GM19455 (cell line): ENCODE results near the gene NEURL2.
"Not testable (repeated sequence)": the region's sequence is repeated elsewhere in the genome, so short reads cannot be mapped to it uniquely, and the experiment has no call there.

Experiments used
- ATAC-seq: cut with Tn5 transposase; IDR thresholded peaks from one replicate; pipeline ENCODE4 v1.9.1; 2021; ENCODE audit not compliant: unreplicated experiment

NEURL2 gene

DNA sequence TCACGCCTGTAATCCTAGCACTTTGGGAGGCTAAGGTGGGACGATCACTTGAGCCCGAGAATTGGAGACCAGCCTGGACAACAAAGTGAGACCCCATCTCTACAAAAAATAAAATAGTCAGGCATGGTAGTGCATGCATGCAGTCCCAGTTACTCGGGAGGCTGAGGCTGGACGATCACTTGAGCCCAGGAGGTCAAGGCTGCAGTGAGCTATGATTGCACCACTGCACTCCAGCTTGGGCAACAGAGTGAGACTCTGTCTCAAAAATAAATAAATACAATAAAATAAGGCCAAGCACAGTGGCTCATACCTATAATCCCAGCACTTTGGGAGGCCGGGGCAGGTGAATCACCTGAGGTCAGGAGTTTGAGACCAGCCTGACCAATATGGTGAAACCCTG is 10.3 kb upstream of the NEURL2 start:
- ATAC-seq: not testable (repeated sequence)

DNA sequence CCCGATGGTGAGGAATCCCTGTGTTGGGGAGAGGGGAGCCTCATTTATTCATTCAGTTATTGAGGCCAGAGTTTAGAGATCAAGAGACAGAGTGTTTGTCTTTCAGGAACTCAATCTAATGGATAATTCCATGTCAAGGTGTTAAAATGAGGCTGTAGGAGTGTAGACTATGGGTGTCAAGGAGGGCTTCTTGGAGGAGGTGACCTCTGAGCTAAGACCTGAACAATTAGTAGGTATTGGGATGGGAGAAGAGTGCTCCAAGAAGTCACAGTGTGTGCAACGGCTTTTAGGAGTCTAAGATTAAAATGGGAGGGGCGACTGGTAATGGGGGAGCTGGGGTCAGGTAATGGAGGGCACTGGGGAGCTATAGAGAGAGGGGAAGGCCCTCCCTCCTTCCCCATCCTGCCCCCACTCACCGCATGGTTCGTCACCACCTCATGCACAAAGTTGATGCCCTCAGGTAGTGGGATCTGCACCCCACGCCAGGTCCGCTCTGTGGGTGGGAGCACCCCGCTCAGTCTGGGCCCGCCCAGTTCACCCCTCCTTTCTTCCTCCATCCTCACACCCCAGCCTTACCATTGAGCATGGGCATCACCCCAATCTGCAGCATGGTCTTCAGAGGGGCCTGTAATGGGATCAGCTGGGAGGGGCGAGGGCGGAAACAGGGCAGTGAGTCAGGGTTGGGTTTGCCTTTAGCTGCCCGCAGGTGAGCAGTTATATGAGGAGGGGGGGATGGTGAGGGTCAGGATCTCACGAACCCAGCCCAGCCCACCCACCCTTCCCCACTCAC is 8.2 kb upstream of the NEURL2 start:
- no peak for ATAC-seq

DNA sequence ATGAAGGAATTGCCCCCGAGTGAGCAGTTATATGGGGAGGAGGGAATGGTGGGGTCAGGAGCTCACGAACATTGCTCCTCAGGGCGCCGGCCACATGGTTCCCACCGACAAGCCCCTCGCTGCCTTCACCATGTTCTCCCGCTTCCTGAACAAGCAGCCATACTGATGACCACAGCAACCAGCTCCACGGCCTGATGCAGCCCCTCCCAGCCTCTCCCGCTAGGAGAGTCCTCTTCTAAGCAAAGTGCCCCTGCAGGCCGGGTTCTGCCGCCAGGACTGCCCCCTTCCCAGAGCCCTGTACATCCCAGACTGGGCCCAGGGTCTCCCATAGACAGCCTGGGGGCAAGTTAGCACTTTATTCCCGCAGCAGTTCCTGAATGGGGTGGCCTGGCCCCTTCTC is 7.3 kb upstream of the NEURL2 start:
- no peak for ATAC-seq

DNA sequence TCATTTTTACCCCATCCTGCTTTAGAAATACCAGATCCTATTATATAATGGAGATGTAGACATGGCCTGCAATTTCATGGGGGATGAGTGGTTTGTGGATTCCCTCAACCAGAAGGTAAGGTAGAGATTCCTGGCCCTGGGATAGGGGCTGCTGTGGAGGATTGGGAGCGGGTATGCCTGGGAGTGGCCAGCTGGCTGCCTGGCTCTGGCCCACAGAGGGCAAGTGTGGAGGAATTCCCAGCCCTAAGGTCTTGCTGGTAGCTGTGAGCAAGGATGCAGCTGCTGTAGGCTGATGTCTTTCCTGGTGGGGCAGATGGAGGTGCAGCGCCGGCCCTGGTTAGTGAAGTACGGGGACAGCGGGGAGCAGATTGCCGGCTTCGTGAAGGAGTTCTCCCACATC is 6.7 kb upstream of the NEURL2 start:
- no peak for ATAC-seq

DNA sequence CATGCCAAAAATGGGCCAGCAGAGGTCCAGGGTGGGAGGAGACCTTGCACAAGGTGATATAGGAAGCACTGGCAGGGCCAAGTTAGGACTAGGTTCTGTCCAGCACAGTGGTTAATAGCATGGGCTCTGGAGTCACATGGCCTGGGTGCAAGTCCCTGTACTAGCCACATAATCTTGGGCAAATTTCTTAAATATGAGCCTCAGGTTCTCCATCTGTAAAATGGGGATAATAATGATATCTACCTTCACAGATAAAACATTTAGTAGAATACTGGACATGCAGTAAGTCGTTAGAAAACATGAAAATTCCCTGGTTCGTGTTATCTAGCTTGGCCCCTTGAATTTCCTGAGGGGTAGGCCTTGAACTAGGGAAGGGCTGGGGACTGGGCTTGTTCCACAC is 6.3 kb upstream of the NEURL2 start:
- no peak for ATAC-seq

DNA sequence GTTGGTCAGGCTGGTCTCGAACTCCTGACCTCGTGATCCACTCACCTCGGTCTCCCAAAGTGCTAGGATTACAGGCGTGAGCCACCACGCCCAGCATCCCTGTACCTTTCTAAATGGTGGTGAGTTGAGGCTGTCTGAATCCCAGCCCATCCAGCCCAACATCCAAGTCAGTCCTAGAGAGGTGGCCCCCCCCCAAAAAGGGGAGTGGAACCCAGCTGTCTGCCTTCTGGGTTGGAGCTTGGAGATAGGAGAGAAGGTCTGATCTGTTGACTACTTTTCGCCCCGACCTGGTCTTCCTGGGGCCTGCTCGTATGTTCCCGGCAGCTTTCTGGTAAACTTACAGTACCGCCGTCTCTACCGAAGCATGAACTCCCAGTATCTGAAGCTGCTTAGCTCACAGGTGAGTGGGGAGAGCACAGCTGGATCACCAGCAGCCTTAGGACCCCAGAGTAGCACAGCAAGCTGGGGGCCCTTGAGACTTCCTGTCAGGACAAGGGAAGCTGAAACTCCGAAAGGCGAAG is 5.7 kb upstream of the NEURL2 start:
- no peak for ATAC-seq

DNA sequence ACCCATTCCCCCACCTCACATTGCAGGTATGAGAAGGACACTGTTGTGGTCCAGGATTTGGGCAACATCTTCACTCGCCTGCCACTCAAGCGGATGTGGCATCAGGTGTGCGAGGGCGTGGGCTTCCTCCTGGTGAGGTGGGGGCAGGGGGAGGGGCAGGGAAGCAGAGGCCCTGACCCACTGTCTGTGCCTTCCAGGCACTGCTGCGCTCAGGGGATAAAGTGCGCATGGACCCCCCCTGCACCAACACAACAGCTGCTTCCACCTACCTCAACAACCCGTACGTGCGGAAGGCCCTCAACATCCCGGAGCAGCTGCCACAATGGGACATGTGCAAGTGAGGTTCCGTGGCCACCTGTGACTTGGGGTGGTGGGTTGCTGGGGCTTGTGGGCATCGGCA is 3.8 kb upstream of the NEURL2 start:
- ATAC-seq: no peak

DNA sequence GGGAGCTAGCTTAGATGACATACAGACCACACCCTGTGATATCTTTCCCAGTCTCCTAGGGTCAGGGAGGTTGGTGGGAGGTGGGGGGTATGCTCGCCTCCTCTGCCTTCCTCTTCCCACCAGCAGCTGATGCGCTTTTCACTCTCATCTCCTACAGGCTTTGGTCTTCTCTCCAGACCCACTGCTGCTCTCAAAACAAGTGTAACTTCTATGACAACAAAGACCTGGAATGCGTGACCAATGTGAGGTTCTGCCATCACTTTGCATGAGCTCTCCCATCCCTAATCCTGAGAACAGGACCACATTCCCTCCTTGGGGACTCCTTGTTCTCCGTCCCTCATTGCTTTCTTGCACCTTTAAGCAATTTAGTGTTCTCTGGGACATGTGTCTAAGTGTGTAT is 2.8 kb upstream of the NEURL2 start:
- no peak for ATAC-seq

DNA sequence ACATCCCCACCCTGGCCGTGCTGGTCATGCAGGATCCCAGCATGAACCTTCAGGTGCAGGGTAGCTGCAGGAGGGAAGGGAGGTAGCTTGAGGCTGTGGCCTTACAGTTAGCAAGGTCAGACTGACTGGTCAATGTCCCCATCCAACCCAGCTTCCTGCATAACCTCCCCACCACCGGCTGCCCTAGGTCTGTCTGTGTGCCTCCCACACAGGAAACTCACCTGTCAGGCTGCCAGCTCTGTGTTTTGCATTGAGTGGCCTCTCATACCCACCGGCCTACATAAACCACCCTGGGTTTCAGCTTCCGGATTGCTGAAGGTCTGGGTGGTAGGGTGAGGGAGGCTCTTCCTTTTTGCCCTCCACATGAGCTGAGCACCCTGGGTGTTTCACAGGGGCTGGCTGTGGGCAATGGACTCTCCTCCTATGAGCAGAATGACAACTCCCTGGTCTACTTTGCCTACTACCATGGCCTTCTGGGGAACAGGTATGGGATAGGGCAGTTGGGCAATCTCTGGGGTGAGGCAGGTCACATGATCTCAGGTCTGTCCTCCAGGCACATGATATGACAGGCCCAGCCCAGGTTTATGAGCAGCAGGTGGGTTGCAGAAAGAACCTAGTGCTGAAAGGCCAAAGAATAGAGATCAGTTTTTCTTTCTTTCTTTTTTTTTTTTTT is 2.0 kb upstream of the NEURL2 start:
- ATAC-seq: no peak

DNA sequence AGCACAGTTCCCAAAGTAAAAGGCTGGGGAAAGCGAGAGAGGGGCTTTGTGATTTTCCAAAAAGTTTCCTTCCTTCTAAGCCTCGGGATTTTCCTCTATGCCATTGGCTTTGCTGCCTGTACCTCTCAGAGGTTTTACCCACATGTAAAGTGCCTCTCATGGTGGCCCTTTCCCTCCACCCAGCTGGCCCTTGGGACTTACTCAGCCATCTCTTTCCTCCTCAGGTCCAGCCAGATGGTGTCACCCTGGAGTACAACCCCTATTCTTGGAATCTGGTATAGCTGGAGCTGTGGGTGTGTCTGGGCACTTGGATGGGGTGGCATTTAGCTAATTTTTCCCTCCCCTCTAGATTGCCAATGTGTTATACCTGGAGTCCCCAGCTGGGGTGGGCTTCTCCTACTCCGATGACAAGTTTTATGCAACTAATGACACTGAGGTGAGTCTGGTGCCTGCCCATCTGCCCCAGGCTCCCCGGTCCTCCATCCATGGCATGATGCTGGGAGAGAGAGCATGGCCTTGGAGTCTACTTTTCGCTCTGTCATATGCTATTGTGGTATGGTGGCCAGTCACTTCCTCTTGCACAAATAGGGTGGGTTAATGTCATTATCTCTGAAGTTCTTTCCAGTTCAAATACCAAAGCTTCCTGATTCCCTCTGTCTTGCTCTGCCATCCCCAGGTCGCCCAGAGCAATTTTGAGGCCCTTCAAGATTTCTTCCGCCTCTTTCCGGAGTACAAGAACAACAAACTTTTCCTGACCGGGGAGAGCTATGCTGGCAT is 1.2 kb upstream of the NEURL2 start:
- no peak for ATAC-seq

DNA sequence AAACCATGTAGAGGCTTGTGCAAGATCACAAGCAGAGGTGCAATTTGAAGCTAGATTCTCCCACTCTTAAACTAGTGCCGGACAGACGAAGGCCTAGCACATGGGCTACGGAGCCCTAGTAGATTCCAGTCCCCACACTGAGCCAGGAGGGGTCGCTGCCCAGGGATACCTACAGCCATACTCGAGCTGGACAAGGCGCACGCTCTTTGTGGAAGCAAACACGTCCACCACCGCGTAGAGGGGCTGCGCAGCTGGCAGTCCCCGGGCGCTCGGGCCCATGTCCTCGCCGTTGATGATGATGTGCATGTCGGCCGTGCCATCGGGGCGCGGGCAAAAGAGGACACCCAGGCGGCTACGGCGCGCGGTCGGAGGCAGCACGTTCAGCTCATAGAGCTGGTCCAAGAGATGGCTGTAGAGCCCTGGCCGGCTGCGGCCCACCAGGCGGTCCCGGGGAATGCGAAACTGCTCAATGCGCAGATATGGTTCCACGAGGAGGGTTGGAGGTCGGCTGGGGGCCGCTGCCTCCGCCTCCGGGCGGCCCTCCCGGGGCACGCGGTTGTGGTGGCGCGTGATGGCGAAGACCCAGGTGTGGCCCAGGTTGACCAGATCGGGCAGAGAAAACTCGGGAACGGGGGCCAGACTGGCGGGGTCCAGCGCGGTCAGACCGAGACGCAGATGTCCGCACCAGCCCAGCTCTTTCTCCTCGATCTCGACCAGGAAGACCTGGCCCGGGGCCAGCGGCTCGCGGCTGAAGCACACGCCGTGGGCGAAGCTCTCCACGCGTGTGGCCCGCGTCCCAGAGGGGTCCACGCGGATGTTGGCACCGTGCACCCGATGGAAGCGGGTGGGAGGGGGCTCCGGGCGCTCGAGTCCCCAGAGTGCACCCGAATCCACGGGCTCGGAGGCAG is 677 bp downstream of the NEURL2 start:
- no peak for ATAC-seq

DNA sequence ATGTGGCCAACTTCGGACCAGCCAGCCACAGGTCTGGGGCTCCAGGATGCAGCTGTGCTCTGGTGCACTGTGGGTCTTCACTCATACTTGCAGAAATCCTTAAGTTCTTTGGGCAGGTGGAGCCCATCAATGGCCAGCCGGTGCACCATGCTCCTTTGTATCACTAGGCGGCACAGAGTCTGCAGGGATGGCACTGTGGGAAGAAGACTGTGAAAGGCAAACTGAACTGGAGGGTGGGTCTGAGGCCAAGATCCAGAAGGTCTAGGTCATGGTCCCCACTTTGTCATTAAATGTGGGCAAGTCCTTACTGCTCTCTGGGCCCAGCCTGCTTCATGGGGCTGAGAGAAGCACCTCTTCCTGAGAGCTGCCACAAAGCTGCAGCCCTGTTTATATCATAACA is 2.3 kb downstream of the NEURL2 start:
- no peak for ATAC-seq

DNA sequence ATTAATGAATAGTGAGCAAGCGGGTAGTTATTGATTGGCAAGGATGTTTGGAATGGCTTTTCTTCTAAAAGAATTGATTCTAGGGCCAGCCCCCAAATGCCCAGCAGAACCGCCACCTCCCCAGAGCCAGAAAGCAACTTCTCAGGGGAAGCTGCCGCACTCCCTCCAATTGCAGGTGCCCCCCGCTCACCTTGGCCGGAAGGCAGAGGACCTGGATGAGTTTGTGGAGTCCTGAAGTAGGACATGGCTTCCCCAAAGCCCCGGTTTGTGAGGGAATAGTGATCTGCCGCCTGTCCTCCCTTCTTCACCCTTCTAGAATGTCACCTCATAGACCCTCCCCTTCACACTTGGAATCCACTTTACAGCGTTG is 3.7 kb downstream of the NEURL2 start, which contains the start of gene SPATA25:
TSS of gene SPATA25 (minus strand) at position 277 of the 370 bp plus-strand sequence. CDS start at position 245, 32 bp downstream.
- no peak for ATAC-seq

DNA sequence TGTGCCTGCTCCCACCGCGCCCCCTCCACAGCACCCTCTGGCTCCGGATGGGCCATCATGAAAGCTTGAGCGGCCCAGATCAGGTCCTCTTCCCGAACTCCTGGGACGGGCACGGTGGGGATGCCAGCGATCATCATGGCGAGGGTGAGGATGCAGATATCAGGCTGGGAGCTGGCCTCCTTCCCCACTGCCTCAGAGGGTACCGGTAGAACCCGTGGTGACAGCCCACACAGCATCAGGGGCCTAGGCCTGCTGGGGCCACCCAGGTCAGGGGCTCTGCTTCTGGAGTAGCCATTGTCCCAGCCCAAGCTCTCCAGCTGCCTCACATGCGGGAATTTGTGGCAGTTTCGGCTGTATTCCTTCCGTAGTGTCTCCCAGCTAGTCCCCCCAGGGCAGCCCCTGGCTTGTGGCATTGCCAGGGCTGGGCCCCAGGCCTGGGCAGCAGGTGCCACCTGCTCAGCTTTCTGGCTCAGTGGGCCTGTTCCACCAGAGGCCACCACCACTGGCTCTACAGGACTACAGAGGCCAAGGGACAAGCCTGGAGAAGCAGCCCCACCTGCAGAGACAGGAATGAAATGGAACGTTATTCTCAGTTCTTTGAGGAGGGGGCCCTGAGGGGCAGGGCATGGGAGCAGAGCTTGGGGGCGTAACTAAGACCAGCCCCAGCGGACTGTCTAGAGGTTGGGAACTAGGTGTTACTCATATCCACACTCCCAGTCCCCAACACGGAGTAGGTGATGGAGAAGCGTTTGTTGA is 4.2 kb downstream of the NEURL2 start:
- ATAC-seq: no peak

DNA sequence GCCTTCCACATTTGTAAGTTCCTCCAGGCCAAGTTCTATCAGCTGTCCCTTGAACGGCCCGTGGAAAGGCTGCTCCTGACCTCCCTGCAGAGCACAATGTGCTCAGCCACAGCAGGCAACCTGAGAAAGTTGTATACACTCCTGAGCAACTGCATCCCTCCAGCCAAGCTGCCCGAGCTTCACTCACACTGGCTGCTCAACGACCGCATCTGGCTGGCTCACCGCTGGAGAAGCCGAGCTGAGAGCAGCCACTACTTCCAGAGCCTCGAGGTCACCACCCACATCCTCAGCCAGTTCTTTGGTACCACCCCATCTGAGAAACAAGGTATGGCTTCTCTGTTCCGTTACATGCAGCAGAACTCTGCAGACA is 7.9 kb downstream of the NEURL2 start:
- ATAC-seq: no peak

DNA sequence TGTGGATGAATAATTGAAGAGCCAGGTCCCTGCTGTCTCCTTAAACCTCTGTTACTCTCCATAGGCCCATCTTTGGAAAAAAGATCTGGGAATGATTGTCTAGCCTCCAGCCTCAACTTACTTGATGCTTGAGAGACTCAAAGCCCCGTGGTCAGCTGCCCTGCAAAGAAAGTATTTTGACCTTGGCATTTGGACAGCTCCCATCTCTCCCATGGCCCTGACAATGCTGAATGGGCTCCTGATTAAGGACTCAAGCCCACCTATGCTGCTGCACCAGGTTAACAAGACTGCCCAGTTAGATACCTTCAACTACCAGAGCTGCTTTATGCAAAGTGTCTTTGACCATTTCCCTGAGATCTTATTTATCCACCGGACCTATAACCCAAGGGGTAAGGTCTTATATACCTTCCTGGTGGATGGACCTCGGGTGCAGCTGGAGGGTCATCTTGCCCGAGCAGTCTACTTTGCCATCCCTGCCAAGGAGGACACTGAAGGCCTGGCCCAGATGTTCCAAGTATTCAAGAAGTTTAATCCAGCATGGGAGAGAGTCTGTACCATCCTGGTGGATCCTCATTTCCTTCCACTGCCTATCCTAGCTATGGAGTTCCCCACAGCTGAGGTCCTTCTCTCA is 8.4 kb downstream of the NEURL2 start:
- ATAC-seq: no peak

DNA sequence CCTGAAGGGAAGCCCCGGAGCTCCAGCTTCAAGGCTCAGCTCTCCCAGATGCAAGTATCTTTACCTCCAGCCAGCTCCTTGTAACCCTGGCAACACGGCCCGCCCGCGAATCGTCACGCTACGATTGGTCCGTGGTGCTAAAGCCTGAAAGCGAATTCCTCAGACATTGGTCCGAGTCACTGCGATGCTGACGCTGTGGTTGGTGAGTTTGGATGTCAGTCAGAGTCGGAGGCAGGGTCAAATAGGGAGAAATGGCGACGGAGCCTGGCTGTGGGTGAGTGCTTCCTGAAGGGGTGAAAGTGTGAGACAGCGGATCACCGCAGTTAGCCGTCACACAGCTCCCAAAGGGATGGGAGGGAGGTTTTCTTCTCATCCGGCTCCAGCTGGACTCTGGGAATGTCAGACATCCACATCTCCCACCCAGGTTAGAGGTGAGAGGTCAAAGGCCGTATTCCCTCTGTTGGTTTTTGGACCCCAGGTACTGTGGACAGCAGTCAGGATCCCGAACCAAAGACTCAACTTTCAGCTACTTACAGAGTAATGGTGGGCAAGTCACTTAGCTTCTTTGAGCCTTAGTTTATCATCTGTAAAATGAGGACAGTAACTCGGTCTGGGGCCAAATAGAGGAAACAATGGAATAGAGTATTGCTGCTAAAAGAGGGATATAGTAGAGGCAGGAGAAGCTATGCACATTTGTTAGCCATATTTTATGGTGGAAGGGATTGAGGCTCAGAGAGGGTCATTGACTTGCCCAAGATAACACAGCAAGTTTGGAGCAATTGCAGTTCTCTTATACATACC is 9.8 kb downstream of the NEURL2 start, which contains the start of gene ZSWIM1:
TSS of gene ZSWIM1 (plus strand) at position 240 of the 801 bp plus-strand sequence. CDS start 1,366 bp downstream, outside the sequence.
- peak; percentile 96 for ATAC-seq

DNA sequence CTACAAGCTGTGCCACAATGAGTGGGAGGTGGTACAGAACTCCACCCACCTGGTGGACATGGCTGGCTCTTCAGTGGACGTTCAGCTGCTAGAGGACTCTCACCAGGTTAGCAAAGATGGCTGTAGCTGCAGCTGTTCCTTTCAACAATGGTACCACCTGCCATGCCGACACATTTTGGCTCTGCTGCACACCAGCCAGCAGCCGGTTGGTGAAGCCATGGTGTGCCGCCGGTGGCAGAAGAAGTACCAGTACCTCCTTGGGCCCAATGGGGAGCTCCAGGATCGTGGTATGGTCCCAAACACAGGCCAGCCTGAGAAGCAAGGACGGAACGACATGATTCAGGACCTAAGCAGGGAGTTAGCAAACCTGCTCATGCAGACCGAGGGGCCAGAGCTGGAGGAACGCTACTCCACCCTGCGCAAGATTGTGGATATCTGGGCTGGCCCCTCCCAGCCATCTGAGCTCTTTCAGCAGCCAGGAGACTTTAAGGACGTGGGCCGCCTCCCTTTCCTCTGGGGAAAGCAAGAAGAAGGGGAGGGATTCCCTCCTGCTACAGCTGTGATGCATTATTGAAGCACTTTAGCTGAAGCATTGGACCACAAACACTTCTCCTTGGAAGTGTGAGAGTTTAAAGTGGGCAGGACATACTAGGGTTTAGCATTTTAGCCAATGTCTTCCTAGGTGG is 12.8 kb downstream of the NEURL2 start:
- no peak for ATAC-seq
